GM10248 (cell line): Measurements from ENCODE around the gene MYH9.

ENCODE experiments used
- CTCF ChIA-PET: fragments of 300-600 bp; sonication (Branson Sonifier 250); formaldehyde crosslinking; extraction: SDS; loops from one replicate; lab custom pipeline; 2021; ENCODE audit warnings: antibody characterized with exemption; lab: Yijun Ruan, JAX
- POLR2A ChIA-PET: fragments of 350-650 bp; sonication (Branson Sonifier 250); formaldehyde crosslinking; extraction: SDS; loops from one replicate; lab custom pipeline; 2020; ENCODE audit warnings: antibody characterized with exemption; lab: Yijun Ruan, JAX
- DNase-seq: peaks from one replicate; pipeline ENCODE4 v3.0.0; 2012; ENCODE audit errors: extremely low spot score
- CTCF ChIP-seq: IDR thresholded peaks from 2 replicates; pipeline ENCODE4 v1.5.1; 2012; ENCODE audit warnings: mild to moderate bottlenecking, low read depth; ENCODE audit errors: extremely low read depth, missing control alignments, control extremely low read depth

Gene MYH9

GRCh38 chr22:36378869-36379217 is 8.9 kb downstream of the MYH9 start:
- CTCF ChIA-PET: interaction anchor here (0.7 to 4.4 kb wide), 8 partner anchors 8 to 77 kb away, joined by 3 to 19 read pairs (median 4); partner anchors contain the start of gene MYH9
- DNase-seq: no peak
- POLR2A ChIA-PET: interaction anchor here (0.9 to 4.3 kb wide), 2 partner anchors 14 to 22 kb away, joined by 4 to 15 read pairs; no protein-coding TSS in a partner anchor
- no peak for TF ChIP-seq CTCF

- POLR2A ChIA-PET: interaction anchor here (0.9 to 4.3 kb wide), 2 partner anchors 13 to 22 kb away, joined by 4 to 15 read pairs; no protein-coding TSS in a partner anchor
- TF ChIP-seq CTCF: no peak
- no peak for DNase-seq
- CTCF ChIA-PET: interaction anchor here (0.9 to 4.4 kb wide), 9 partner anchors 9 to 86 kb away, joined by 3 to 19 read pairs (median 4); partner anchors contain the start of gene MYH9
These were observed 9.5 kb downstream of the MYH9 start for GRCh38 chr22:36378080-36378868.

DNA sequence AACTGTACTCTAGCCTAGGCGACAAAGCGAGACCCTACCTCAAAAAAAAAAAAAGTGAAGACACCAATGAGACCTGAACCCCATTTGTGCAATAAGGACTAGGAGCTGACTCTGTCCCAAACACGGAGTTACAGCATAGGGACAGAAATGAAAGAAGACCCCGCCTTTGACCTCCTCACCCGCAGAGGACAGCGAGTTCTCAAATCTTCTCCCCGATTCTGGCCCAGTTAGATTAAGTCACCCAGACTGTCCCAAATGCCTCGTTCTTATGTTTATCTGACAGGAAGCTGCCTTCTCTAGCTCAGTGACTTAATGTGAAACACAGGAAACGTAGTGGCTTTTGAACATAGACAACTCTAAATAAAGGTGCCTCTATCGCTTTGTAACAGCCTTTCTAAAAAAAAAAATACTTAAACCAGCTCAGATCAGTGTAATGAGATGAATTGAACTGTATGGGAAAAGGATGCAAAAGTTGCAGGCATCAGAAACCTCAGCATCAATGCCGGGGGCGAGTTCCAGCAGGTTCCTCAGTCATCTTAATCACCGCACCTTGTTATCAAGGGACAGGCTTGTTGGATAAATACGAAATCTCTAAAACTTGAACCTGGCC is 10.6 kb downstream of the MYH9 start:
- ChIA-PET POLR2A (interaction anchor here (1.6 to 4.3 kb wide), 2 partner anchors 11 to 12 kb away, joined by 6 to 15 read pairs; partner anchors contain the start of gene MYH9), CTCF (interaction anchor here (0.7 to 4.4 kb wide), 8 partner anchors 10 to 93 kb away, joined by 3 to 19 read pairs (median 4); partner anchors contain the start of gene MYH9)
- no peak for DNase-seq
- TF ChIP-seq CTCF: no peak

GRCh38 chr22:36376265-36376664 is 11.5 kb downstream of the MYH9 start:
- ChIA-PET CTCF (interaction anchor here (0.7 to 4.4 kb wide), 4 partner anchors 11 to 75 kb away, joined by 3 to 19 read pairs (median 4); no protein-coding TSS in a partner anchor), POLR2A (interaction anchor here (0.5 to 4.3 kb wide), 3 partner anchors 11 to 20 kb away, joined by 3 to 15 read pairs (median 6); partner anchors contain the start of gene MYH9)
- TF ChIP-seq CTCF: no peak

DNA sequence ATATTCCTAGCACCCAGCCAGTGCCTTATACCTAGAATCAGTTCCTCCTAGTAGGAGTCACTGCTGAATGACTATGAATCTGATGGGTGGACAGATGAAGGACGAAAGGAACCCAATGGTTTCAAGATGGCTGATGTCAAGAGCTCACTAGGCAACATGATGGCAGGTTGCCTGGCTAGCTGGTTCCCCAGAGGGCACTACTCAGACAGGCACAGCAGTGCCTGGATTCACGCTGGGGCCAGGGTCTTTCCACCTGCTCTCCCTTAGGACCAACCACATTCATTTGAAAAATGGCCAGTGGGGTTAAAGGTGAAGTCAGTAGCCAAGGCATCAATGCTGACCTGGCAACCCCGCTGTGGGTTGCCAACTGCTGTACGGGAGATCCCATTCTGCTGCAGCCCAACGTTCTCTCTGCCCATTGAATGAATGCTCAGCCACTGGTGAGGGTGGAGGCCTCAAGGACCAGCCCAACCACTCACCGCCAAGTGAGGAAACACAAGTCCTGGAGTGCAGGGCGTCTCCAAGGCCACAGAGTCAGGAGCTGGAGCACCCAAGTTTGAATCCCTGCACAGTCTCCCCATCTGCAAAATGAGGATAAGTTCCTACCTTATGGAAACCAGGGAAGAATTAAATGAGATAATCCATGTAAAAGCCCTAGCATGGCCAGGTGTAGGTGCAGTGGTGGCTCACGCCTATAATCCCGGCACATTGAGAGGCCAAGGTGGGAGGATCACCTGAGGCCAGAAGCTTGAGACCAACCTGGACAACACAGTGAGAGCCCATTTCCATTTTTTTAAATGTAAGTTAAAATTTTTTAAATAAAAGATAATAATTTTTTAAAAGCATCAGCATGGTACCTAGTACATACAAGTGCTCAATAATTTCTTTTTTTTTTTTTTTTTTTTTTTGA is 12.4 kb downstream of the MYH9 start:
- POLR2A ChIA-PET: interaction anchor here (0.5 kb wide), 1 partner anchor 19 kb away, joined by 3 read pairs; no protein-coding TSS in a partner anchor

More at GRCh38 chr22:36376265-36376664, 11.5 kb downstream of the MYH9 start:
- DNase-seq: no peak

More for the DNA sequence above, 12.4 kb downstream of the MYH9 start:
- no peak for TF ChIP-seq CTCF
- CTCF ChIA-PET: interaction anchor here (0.7 to 4.4 kb wide), 3 partner anchors 10 to 74 kb away, joined by 3 to 19 read pairs (median 3); no protein-coding TSS in a partner anchor
- DNase-seq: no peak
